Large intestine (tissue), 3 donors: Measurements from ENCODE around the gene ORM2. TPM values are rescaled to one million over a fixed set of nuclear protein-coding genes. Genes with fewer than 3 reads are reported as not detected.

Experiments used
- DNase-seq, 2 donors: peaks; one replicate each; pipeline versions ENCODE4 v3.0.0 to v3.0.0-alpha.2; 2013
- H3K27ac ChIP-seq: one replicate; pipeline ENCODE4 v1.5.1; 2013; ENCODE audit warnings: low read length
- H3K27me3 ChIP-seq: 2 replicates; pipeline ENCODE4 v1.6.1; 2013; ENCODE audit warnings: low read length; ENCODE audit not compliant: control insufficient read depth, insufficient read depth
- H3K36me3 ChIP-seq: 2 replicates; pipeline ENCODE4 v1.6.1; 2013; ENCODE audit warnings: low read length; ENCODE audit not compliant: control insufficient read depth, insufficient read depth
- H3K4me1 ChIP-seq: one replicate; pipeline ENCODE4 v1.6.1; 2013; ENCODE audit warnings: low read length; ENCODE audit not compliant: control insufficient read depth, insufficient read depth
- H3K4me3 ChIP-seq: one replicate; pipeline ENCODE4 v1.5.1; 2013; ENCODE audit warnings: low read length
- H3K9me3 ChIP-seq: one replicate; pipeline ENCODE4 v1.6.1; 2013; ENCODE audit warnings: mild to moderate bottlenecking, low read depth, low read length, moderate library complexity; ENCODE audit not compliant: control insufficient read depth
- WGBS: methylation state at CpG from one replicate; pipeline ENCODE4 v1.1.5; 2013; ENCODE audit warnings: low lambda C conversion rate; ENCODE audit not compliant: insufficient coverage; 5-methylcytosine and 5-hydroxymethylcytosine counted together
- polyA plus RNA-seq: library from polyadenylated mRNA; unstranded; fragments of 120-200 nt; gene quantifications from one replicate; pipeline ENCODE4 v1.2.1, GENCODE V29; 2013

ORM2 gene
- polyA plus RNA-seq, 1 donor: not detected

DNA sequence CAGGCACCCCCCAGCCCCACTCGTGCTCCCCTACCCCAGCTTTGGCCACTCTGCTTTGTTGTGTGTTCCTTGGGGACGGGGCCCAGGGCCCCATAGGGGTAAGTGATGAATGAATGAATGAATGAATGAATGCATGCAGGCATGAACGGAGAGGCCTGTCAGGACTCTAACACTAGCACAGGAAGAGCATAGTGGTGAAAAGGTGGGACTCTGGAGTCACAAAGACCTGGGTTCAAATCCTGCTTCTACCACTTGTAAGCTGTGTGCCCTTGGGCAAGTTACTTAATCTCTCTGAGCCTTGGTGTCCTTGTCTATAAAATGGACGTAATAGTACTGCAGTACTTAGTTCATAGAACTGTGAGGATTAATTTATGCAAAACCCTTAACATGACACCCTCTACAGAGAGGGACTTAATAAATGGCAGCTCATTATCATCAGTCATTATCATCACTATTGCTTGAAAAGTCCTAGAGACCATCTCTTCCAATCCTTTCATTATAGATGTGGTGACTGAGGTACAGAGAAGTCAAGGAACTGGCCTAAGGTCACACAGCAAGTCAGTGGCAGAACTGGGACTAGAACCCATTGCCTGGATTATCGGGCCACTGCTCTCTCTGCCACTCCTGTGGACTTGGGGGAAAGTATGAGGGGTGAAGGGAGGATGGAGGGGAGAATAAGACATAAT lies 13.2 kb downstream of the ORM2 start:
- Histone ChIP-seq H3K9me3 (no peaks in the 10 kb centered on the region), H3K36me3 (peaks cover 84% of the 10 kb centered on the region)
- 83% methylated on average over 1 of the region's 5 CpGs for WGBS

DNA sequence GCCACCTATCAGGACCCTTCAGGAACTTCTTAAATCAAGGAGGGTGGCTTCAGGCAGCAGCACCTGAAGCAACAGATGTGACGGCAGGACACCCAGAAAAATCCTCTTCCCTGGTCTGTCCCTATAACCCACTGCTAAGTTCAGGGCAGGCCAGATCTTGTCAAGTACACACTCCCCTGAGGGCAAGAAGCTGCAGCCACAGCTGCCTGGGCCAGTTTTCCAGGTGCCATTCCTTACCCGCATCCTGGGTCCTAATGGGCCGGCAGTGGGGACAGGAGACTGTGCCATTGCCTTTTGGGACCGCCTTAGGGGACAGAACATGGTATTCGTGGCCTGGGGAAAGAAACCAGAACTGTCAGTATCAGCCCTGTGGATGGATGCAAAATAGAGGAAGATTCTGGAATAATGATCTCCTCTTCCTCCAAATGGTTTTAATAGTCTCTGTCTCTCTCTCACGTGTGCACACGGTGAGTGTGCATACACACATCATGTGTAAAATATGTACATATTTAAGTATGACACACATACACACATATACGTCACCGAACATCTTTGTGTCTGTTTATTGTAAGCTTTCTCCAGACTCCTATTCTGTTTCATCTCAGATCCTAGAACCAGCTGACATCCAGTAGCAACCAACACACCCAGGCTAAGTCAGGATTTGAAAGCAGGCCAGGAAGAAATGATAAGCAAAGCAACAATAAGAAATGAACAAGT lies 14.0 kb downstream of the ORM2 start:
- peaks cover 84% of the 10 kb centered on the region for H3K36me3 ChIP-seq
- H3K4me1 ChIP-seq: no peaks in the 10 kb centered on the region
- H3K9me3 ChIP-seq: no peaks in the 10 kb centered on the region
- no peak overlapping the region for H3K4me3 ChIP-seq
- no peak for DNase-seq
- no peak overlapping the region for H3K27ac ChIP-seq
- WGBS: no CpG with 5 or more reads among the region's 9 CpGs
- H3K27me3 ChIP-seq: no peaks in the 10 kb centered on the region

More for the DNA sequence above, 13.2 kb downstream of the ORM2 start:
- DNase-seq: no peak
- H3K27me3 ChIP-seq: no peaks in the 10 kb centered on the region
- no peak overlapping the region for H3K27ac ChIP-seq
- no peaks in the 10 kb centered on the region for H3K4me1 ChIP-seq
- no peak overlapping the region for H3K4me3 ChIP-seq

DNA sequence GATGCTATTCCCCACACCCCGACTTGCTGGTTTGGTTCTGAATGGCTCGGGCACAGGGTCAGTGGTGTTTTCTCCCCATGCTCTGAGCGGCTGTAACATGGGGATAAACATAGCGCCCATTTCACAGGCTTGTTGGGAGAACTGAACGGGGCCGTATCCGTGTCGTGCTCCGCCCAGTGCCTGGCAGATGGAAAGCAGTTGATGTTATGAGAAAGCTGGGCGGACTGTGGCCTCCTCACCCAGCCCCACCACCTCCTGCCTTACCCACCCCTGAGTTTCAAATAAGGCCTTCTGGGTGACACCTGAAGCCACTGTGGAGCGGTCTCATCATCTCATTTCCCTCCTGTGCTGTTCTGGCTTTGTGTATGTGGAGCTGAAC lies 14.5 kb downstream of the ORM2 start:
- WGBS: 83% methylated on average over 1 of the region's 11 CpGs
- H3K27me3 ChIP-seq: no peaks in the 10 kb centered on the region
- no peaks in the 10 kb centered on the region for H3K4me1 ChIP-seq
- H3K9me3 ChIP-seq: no peaks in the 10 kb centered on the region
- H3K27ac ChIP-seq: no peak overlapping the region
- peaks cover 84% of the 10 kb centered on the region for H3K36me3 ChIP-seq
- H3K4me3 ChIP-seq: no peak overlapping the region
- DNase-seq: no peak

DNA sequence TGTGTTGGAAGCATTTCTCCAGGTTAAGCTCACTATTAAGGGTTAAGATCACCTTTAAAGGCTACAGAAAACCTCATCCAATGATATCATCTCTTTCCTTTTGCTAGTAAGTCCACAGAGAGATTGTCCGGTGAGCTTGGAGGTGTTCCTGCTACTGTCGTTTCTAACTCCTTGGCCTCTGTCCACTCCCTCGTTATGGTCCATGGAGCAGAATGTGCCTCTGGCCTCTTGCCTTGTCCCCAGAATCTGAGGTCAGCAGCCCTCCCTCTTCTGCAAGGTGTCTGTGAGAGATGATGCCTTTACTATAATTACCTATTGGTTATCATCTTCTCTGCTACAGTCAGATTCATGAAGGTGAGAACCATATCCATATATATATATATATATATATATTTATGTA lies 15.0 kb downstream of the ORM2 start:
- Histone ChIP-seq H3K36me3 (peaks cover 84% of the 10 kb centered on the region), H3K4me3 (no peak overlapping the region), H3K27ac (no peak overlapping the region), H3K9me3 (no peaks in the 10 kb centered on the region), H3K4me1 (no peaks in the 10 kb centered on the region), H3K27me3 (no peaks in the 10 kb centered on the region)
- DNase-seq: no peak
- WGBS: no CpG with 5 or more reads among the region's 3 CpGs

DNA sequence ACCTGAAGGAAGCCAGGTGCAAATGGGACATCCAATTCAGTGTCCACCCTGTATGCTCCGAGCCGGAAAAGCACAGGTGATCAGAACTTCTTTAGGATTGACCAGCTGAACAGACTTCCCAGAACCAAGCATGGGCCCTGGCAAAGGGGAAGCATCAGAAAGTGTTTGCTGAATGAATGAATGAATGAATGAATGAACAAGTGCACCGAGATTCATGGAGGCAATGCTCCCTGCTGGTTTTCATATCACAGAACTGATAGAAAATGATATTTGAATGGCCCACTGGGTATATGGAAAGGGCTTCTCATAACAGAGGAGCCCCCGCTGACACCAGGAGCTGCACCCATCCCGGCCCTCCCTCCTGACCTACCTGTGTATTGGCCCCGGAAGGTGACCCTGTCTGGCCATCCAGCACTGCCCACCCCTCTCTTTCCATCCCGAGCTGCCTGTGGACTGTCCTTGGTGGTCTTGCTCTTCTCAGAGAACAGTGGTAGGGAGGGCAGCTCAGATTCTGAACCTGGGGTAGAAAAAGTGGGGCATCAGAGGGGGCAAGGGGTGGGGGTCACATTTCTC lies 15.9 kb downstream of the ORM2 start:
- no peak overlapping the region for H3K4me3 ChIP-seq
- H3K36me3 ChIP-seq: peaks cover 85% of the 10 kb centered on the region
- no peak overlapping the region for H3K27ac ChIP-seq
- DNase-seq: no peak
- no peaks in the 10 kb centered on the region for H3K4me1 ChIP-seq
- H3K27me3 ChIP-seq: no peaks in the 10 kb centered on the region
- no peaks in the 10 kb centered on the region for H3K9me3 ChIP-seq
- WGBS: no CpG with 5 or more reads among the region's 7 CpGs

DNA sequence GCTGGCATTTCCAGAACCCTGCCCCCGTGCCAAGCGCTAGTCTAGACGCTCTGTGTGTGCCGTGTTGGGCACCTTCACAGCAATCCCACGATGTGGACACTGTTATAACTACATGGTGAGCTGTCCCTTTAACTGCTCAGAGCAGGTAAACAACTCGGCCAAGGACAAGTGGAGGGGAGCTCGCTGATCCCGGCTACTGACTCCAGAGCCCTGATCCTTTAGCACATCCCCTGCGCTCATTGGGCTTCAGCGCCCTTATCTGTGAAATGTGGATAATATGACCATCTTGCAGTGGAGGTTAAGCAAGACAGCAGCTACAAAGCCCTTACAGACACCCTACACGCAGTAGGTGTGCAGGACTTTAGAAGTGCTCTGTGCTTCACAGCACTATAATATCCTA lies 16.5 kb downstream of the ORM2 start:
- H3K36me3 ChIP-seq: peaks cover 86% of the 10 kb centered on the region
- H3K27ac ChIP-seq: no peak overlapping the region

DNA sequence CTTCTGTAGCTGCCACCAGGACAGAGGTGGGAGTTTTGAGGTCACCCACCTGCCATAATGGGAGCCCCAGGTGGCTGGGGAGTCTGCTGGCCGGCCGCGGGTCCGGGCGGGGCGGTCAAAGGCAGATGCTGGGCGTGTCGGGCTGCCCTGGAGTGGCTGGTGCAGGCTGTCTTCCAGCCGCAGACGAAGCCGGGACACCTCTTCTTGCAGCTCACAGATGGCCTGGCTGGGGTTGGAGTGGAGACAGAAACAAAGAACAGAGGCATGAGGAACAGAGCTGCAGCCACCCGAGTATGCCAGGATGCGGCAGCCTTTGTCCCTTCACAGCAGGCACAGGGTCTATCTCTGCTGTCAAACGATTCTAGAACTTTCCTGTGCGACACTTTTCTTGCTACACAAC lies 18.0 kb downstream of the ORM2 start:
- H3K27ac ChIP-seq: no peak overlapping the region
- H3K36me3 ChIP-seq: peaks cover 80% of the 10 kb centered on the region
- no peak for DNase-seq
- H3K9me3 ChIP-seq: no peaks in the 10 kb centered on the region
- H3K4me1 ChIP-seq: no peaks in the 10 kb centered on the region
- no peaks in the 10 kb centered on the region for H3K27me3 ChIP-seq
- H3K4me3 ChIP-seq: no peak overlapping the region
- WGBS: 75% methylated on average over 2 of the region's 15 CpGs

More for the DNA sequence above, 16.5 kb downstream of the ORM2 start:
- no CpG with 5 or more reads among the region's 11 CpGs for WGBS
- Histone ChIP-seq H3K27me3 (no peaks in the 10 kb centered on the region), H3K9me3 (no peaks in the 10 kb centered on the region), H3K4me1 (no peaks in the 10 kb centered on the region), H3K4me3 (no peak overlapping the region)
- no peak for DNase-seq

DNA sequence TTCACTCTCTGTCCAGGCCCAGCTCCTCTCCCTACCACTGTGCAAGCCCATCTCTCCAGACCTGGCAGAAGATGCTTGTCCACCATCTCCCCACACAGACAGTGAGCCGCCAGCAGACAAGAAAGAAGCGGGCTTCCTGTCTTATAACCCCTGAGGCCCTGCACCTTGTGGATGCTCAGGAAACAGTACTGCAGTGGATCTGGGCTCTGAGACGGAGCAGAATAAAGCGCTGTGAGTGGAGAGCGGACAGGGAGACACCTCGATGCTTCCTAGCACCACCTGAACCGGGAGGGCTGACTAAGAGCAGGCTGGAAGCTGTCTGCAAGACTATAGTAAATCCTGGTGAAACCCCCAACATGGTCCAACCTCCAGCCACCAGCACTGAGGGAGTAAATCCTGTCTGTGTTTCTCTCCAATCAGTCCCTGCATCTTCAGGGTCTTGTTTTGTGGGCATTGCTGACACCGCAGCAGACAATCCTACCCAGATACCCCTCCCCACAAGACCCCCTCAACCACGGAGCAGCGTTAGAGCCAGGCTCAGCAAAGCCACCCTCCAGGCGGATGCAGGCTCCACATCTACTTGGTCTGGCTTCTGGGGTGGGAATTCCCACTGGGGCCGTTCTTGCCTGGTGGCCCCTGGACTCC lies 18.7 kb downstream of the ORM2 start:
- Histone ChIP-seq H3K36me3 (peaks cover 77% of the 10 kb centered on the region), H3K4me3 (no peak overlapping the region), H3K27me3 (no peaks in the 10 kb centered on the region), H3K27ac (no peak overlapping the region), H3K4me1 (no peaks in the 10 kb centered on the region), H3K9me3 (no peaks in the 10 kb centered on the region)
- no CpG with 5 or more reads among the region's 12 CpGs for WGBS
- no peak for DNase-seq

DNA sequence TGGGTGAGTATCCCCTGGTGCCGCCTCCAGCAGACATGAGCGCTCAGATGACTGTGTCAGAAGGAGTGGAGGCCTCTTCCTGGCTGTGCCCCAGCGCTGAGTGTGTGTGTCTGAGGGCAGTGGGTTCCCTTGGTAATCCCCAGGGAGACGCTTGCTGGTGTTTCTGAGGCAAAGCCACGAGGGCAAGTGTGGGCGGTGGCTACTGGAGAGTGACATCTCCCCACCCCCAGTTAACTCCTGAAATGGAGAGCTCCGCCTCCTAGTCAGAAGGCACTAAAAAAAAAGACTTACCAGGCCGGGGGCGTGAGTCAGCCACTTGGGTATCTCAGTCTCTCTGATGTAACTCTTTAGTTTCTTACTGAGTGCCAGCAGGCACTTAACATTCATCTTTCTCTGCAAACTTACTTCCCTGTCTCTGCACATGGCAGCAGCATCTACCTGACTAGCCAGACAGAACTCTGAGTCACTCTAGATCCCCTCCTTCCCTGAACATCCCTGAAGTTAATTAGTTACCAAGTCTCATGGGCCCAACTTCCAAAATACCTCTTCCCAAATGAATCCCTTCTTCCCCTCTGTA lies 19.3 kb downstream of the ORM2 start:
- Histone ChIP-seq H3K27me3 (no peaks in the 10 kb centered on the region), H3K9me3 (no peaks in the 10 kb centered on the region), H3K4me1 (no peaks in the 10 kb centered on the region), H3K36me3 (peaks cover 71% of the 10 kb centered on the region), H3K4me3 (no peak overlapping the region), H3K27ac (no peak overlapping the region)
- peak; percentile 64 to 66 for DNase-seq
- WGBS: no CpG with 5 or more reads among the region's 9 CpGs
